ENCODE data around the gene JAKMIP2. TPM values are rescaled to one million over a fixed set of nuclear protein-coding genes. Genes with fewer than 3 reads are reported as not detected.

Gene JAKMIP2
- total and polyA plus RNA-seq, 7 donors: 0.01 to 0.08 (median 0.06) TPM; not detected in 2

DNA sequence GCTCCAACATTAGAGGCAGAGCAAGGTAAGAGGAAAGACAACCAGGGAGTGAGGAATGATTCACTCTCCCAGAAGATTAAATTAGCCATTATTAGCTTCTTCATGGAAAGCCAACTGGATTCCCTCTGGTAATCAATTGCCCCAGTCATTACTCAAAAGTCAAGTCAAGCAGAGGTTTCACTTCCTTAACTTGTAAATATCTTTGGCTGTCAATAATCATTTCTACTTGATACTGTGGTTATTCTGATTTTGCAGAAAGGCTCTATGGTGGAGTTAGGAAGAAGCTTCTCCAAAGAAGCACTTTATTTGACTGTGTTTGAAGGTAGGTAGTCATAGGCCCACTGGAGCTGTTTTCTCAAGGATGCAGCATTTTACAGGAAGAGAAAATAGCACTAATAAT lies 78.0 kb downstream of the JAKMIP2 start:
- H3K27ac ChIP-seq: no peak overlapping the region

DNA sequence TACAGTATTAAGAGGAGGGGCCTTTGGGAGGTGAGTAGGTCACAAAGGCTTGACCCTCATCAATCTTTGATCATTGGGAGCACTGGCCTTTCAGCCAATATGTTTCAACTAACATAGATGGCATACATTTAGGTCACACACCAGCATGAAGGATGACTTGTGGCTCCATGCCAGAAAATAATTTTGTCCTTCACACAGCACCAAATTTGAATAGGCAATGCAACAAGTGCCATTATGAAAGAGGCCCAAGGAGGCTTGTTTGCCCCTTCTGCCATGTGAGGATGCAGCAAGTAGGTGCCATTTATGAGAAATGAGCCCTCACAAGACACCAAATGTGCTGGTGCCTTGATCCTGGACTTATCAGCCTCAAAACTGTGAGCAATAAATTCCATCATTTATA lies 81.1 kb downstream of the JAKMIP2 start:
- no peaks in the 10 kb centered on the region for H3K36me3 ChIP-seq (ENCODE audit: insufficient read depth in 1 of 2, low read depth in 1 of 2)
- H3K27me3 ChIP-seq (ENCODE audit: insufficient read depth in 3 of 3, low read length in 2 of 3): peaks cover 0 to 2% (median 0%) of the 10 kb centered on the region in 3 donors
- H3K9me3 ChIP-seq: no peaks in the 10 kb centered on the region
- TF ChIP-seq, protein P1, sequence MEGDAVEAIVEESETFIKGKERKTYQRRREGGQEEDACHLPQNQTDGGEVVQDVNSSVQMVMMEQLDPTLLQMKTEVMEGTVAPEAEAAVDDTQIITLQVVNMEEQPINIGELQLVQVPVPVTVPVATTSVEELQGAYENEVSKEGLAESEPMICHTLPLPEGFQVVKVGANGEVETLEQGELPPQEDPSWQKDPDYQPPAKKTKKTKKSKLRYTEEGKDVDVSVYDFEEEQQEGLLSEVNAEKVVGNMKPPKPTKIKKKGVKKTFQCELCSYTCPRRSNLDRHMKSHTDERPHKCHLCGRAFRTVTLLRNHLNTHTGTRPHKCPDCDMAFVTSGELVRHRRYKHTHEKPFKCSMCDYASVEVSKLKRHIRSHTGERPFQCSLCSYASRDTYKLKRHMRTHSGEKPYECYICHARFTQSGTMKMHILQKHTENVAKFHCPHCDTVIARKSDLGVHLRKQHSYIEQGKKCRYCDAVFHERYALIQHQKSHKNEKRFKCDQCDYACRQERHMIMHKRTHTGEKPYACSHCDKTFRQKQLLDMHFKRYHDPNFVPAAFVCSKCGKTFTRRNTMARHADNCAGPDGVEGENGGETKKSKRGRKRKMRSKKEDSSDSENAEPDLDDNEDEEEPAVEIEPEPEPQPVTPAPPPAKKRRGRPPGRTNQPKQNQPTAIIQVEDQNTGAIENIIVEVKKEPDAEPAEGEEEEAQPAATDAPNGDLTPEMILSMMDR (IDR thresholded peaks at IDR 0.05): no peak
- ATAC-seq (no peak), DNase-seq (no peak)
- H3K27ac ChIP-seq: no peak overlapping the region
- no peak overlapping the region for H3K4me3 ChIP-seq
- intact Hi-C loops (cut with DNase I): no loop called here
- no peaks in the 10 kb centered on the region for H3K4me1 ChIP-seq

More for the DNA sequence above, 78.0 kb downstream of the JAKMIP2 start:
- no peak for DNase-seq
- Histone ChIP-seq H3K4me3 (no peak overlapping the region), H3K4me1 (no peaks in the 10 kb centered on the region), H3K36me3 (ENCODE audit: insufficient read depth in 1 of 2, low read depth in 1 of 2) (no peaks in the 10 kb centered on the region), H3K9me3 (no peaks in the 10 kb centered on the region), H3K27me3 (ENCODE audit: insufficient read depth in 3 of 3, low read length in 2 of 3) (no peaks in the 10 kb centered on the region)
- TF ChIP-seq, protein P1 (IDR thresholded peaks at IDR 0.05): no peak
- ATAC-seq: no peak
- intact Hi-C loops (cut with DNase I): no loop called here

DNA sequence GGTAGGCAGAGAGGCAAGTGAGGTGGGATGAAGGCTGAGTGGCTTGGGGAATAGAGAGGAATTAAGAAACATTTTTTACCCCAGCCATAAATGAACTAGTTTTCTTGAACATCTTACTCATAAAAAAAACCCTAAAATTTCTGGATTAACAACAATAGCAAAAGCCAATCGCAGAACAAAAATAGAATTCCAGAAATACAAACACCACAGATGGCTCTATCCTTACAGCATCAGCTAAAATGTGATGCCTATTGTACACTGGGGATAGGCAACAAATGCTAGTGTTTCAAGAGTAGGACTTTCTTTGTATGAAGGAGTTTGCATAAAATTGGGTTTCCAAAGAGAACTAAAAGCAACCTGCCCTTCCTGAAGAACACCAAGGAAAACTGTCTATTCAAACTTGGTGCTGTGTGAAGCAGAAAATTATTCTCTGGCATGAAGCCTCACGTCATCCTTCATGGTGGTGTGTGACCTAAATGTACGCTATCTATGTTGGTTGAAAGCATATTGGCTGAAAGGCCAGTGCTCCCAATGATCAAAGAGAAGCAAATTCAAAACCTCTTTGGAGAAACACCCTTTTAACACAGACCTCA lies 82.9 kb downstream of the JAKMIP2 start:
- Histone ChIP-seq H3K9me3 (no peaks in the 10 kb centered on the region), H3K36me3 (ENCODE audit: insufficient read depth in 1 of 2, low read depth in 1 of 2) (no peaks in the 10 kb centered on the region), H3K27ac (no peak overlapping the region), H3K4me1 (no peaks in the 10 kb centered on the region), H3K27me3 (ENCODE audit: insufficient read depth in 3 of 3, low read length in 2 of 3) (peaks cover 0 to 2% (median 0%) of the 10 kb centered on the region in 3 donors), H3K4me3 (no peak overlapping the region)
- ATAC-seq (no peak), DNase-seq (no peak)
- WGBS, 3 donors: 75 to 81% (median 80%) methylated on average over 3 of the region's 3 CpGs
- intact Hi-C loops (cut with DNase I): no loop called here
- TF ChIP-seq, protein P1 (IDR thresholded peaks at IDR 0.05): no peak

DNA sequence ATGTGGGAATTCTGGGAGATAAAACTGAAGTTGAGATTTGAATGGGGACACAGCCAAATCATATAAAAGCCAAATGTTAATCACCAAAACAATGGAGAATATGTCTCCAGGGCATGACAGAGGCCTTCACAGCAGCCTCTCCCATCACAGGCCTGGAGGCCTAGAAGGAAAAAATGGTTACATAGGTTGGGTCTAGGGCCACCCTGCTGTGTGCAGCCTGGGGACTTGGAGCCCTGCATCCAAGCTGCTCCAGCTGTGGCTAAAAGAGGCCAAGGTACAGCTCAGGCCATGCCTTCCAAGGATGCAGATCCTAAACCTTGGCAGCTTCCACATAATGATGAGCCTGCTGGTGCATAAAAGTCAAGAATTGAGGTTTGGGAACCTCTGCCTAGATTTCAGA lies 85.1 kb downstream of the JAKMIP2 start:
- TF ChIP-seq, protein P1 (IDR thresholded peaks at IDR 0.05): no peak
- no peak for DNase-seq
- Histone ChIP-seq H3K27me3 (ENCODE audit: insufficient read depth in 3 of 3, low read length in 2 of 3) (peaks cover 0 to 2% (median 0%) of the 10 kb centered on the region in 3 donors), H3K4me3 (no peak overlapping the region), H3K36me3 (ENCODE audit: insufficient read depth in 1 of 2, low read depth in 1 of 2) (no peaks in the 10 kb centered on the region), H3K27ac (no peak overlapping the region), H3K4me1 (no peaks in the 10 kb centered on the region), H3K9me3 (no peaks in the 10 kb centered on the region)
- intact Hi-C loops (cut with DNase I): no loop called here
- no peak for ATAC-seq

DNA sequence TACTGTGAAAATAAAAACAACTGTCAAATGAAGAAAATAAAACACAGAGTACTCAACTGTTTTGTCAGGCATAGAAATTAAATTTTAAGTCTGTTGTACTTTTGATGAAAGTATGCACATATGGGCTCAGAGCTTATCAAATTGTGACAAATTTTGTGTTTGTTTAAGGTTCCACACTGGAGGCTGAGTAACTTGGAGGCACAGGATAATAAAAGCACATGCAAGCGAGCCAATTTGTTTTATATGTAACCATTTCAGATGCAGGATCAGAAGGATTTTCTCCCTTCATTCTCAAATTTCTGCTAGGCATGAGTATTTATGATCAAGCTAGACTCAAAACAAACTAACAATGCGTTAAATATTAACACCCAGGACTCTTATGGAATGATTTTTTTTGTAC lies 87.8 kb downstream of the JAKMIP2 start:
- H3K27me3 ChIP-seq (ENCODE audit: insufficient read depth in 3 of 3, low read length in 2 of 3): peaks cover 0 to 2% (median 0%) of the 10 kb centered on the region in 3 donors
- no peak overlapping the region for H3K27ac ChIP-seq
- no peak overlapping the region for H3K4me3 ChIP-seq
- intact Hi-C loops (cut with DNase I): no loop called here
- DNase-seq: no peak
- H3K36me3 ChIP-seq (ENCODE audit: insufficient read depth in 1 of 2, low read depth in 1 of 2): no peaks in the 10 kb centered on the region
- H3K9me3 ChIP-seq: no peaks in the 10 kb centered on the region
- ATAC-seq: no peak
- WGBS, 3 donors: 42 to 48% (median 46%) methylated on average over 2 of the region's 2 CpGs
- TF ChIP-seq, protein P1 (IDR thresholded peaks at IDR 0.05): no peak
- no peaks in the 10 kb centered on the region for H3K4me1 ChIP-seq

Measured in psoas muscle (tissue), 8 donors.